Neural progenitor cell (in vitro differentiated cells): ENCODE results near the gene MSRB2. TPM values are rescaled to one million over a fixed set of nuclear protein-coding genes. Genes with fewer than 3 reads are reported as not detected.

ENCODE experiments used
- DNase-seq: peaks from one replicate; pipeline ENCODE4 v3.0.0-alpha.2; 2016; ENCODE audit warnings: low spot score
- H2AFZ ChIP-seq: fragments of 200-600 bp; sonication (generic); replicated peaks from 2 replicates; pipeline ENCODE4 v1.6.1; 2016; ENCODE audit warnings: antibody characterized with exemption
- H3F3A ChIP-seq: fragments of 200-600 bp; sonication (generic); 2 replicates; pipeline ENCODE4 v1.6.1; 2016; ENCODE audit warnings: antibody characterized with exemption, low read depth
- H3K27ac ChIP-seq: fragments of 200-600 bp; sonication (generic); 2 replicates; pipeline ENCODE4 v1.5.1; 2016; ENCODE audit warnings: mild to moderate bottlenecking
- H3K27me3 ChIP-seq: fragments of 200-600 bp; sonication (generic); 2 replicates; pipeline ENCODE4 v1.6.1; 2016; ENCODE audit warnings: mild to moderate bottlenecking, moderate library complexity
- H3K36me3 ChIP-seq: fragments of 200-600 bp; sonication (generic); 2 replicates; pipeline ENCODE4 v1.5.1; 2016
- H3K4me1 ChIP-seq: fragments of 200-600 bp; sonication (generic); 2 replicates; pipeline ENCODE4 v1.6.1; 2016; ENCODE audit warnings: mixed run types
- H3K4me2 ChIP-seq: fragments of 200-600 bp; sonication (generic); 2 replicates; pipeline ENCODE4 v1.6.1; 2016
- H3K4me3 ChIP-seq: fragments of 200-600 bp; sonication (generic); 2 replicates; pipeline ENCODE4 v1.5.1; 2016
- H3K79me2 ChIP-seq: fragments of 200-600 bp; sonication (generic); 2 replicates; pipeline ENCODE4 v1.6.1; 2016; ENCODE audit warnings: low read depth
- H3K9ac ChIP-seq: fragments of 200-600 bp; sonication (generic); 2 replicates; pipeline ENCODE4 v1.6.1; 2016
- H3K9me3 ChIP-seq: fragments of 200-600 bp; sonication (generic); 2 replicates; pipeline ENCODE4 v1.5.1; 2016; ENCODE audit warnings: low read depth
- H4K20me1 ChIP-seq: fragments of 200-600 bp; sonication (generic); 2 replicates; pipeline ENCODE4 v1.6.1; 2016; ENCODE audit warnings: low read depth
- H3K27ac Mint-ChIP-seq: 3 replicates; pipeline ENCODE4 v1.8.0; 2021; ENCODE audit warnings: mixed read lengths
- H3K27me3 Mint-ChIP-seq: 2 replicates; pipeline ENCODE4 v1.8.0; 2022; ENCODE audit warnings: low read depth, mild to moderate bottlenecking, inconsistent platforms, moderate library complexity, mixed read lengths; ENCODE audit not compliant: insufficient read depth
- H3K36me3 Mint-ChIP-seq: 3 replicates; pipeline ENCODE4 v1.8.0; 2021; ENCODE audit warnings: mixed read lengths
- H3K4me1 Mint-ChIP-seq: 3 replicates; pipeline ENCODE4 v1.8.0; 2021; ENCODE audit warnings: mixed read lengths
- H3K4me3 Mint-ChIP-seq: 3 replicates; pipeline ENCODE4 v1.8.0; 2021; ENCODE audit warnings: mild to moderate bottlenecking, moderate library complexity, mixed read lengths
- H3K9me3 Mint-ChIP-seq: 3 replicates; pipeline ENCODE4 v1.8.0; 2020; ENCODE audit warnings: mixed read lengths
- CTCF ChIP-seq: fragments of 200-600 bp; sonication (generic); IDR thresholded peaks from 2 replicates; pipeline ENCODE4 v1.5.1; 2017; ENCODE audit warnings: antibody characterized with exemption, mild to moderate bottlenecking
- EZH2 ChIP-seq: fragments of 200-600 bp; sonication (generic); IDR thresholded peaks from 2 replicates; pipeline ENCODE4 v1.6.1; 2017; ENCODE audit warnings: antibody characterized with exemption, mild to moderate bottlenecking, moderate library complexity
- EZH2phosphoT487 ChIP-seq: fragments of 200-600 bp; sonication (generic); IDR thresholded peaks from 2 replicates; pipeline ENCODE4 v1.6.1; 2017; ENCODE audit warnings: antibody characterized with exemption
- total RNA-seq: library from RNA; depleted of rRNA; stranded (reverse); fragments of >200 nt; gene quantifications from 2 replicates; pipeline ENCODE4 v1.2.3, GENCODE V29; 2015; ENCODE audit warnings: low replicate concordance

MSRB2 gene
- total RNA-seq, 1 donor from 2014 or later = 15.2 TPM

GRCh38 chr10:23114228-23114850 is 19.0 kb downstream of the MSRB2 start:
- H3K9me3 Mint-ChIP-seq = no peaks in the 10 kb centered on the region
- Histone ChIP-seq H3K27ac (no peak overlapping the region), H3F3A (peaks cover 14% of the 10 kb centered on the region), H3K27me3 (no peaks in the 10 kb centered on the region), H3K9me3 (no peaks in the 10 kb centered on the region), H3K4me3 (no peak overlapping the region), H2AFZ (no peak overlapping the region), H4K20me1 (peaks cover 9% of the 10 kb centered on the region), H3K9ac (no peak overlapping the region), H3K36me3 (no peaks in the 10 kb centered on the region), H3K4me1 (peaks cover 36% of the 10 kb centered on the region), H3K79me2 (no peaks in the 10 kb centered on the region), H3K4me2 (no peak overlapping the region)
- no peak overlapping the region for H3K27ac Mint-ChIP-seq
- H3K4me1 Mint-ChIP-seq = peaks cover 34% of the 10 kb centered on the region
- peaks cover 2% of the 10 kb centered on the region for H3K27me3 Mint-ChIP-seq
- H3K4me3 Mint-ChIP-seq = no peak overlapping the region
- TF ChIP-seq EZH2 (no peak), EZH2phosphoT487 (no peak), CTCF (no peak)
- H3K36me3 Mint-ChIP-seq = peaks cover 43% of the 10 kb centered on the region
- DNase-seq = no peak

- no peak for TF ChIP-seq CTCF
- TF ChIP-seq EZH2phosphoT487 = no peak
- TF ChIP-seq EZH2 = no peak
- H3K9me3 ChIP-seq = no peaks in the 10 kb centered on the region
- Mint-ChIP-seq H3K4me3 (no peak overlapping the region), H3K27ac (no peak overlapping the region), H3K27me3 (peaks cover 2% of the 10 kb centered on the region), H3K9me3 (no peaks in the 10 kb centered on the region), H3K4me1 (peaks cover 19% of the 10 kb centered on the region), H3K36me3 (peaks cover 55% of the 10 kb centered on the region)
- H3K27ac ChIP-seq = no peak overlapping the region
- H4K20me1 ChIP-seq = peaks cover 9% of the 10 kb centered on the region
- H2AFZ ChIP-seq = no peak overlapping the region
- H3K4me2 ChIP-seq = no peak overlapping the region
- DNase-seq = no peak
- H3K79me2 ChIP-seq = no peaks in the 10 kb centered on the region
- no peak overlapping the region for H3K9ac ChIP-seq
- H3K4me1 ChIP-seq = peaks cover 18% of the 10 kb centered on the region
- no peaks in the 10 kb centered on the region for H3K27me3 ChIP-seq
- H3K36me3 ChIP-seq = no peaks in the 10 kb centered on the region
- no peak overlapping the region for H3K4me3 ChIP-seq
- peaks cover 14% of the 10 kb centered on the region for H3F3A ChIP-seq
Measured at GRCh38 chr10:23116486-23117205, 21.3 kb downstream of the MSRB2 start.

GRCh38 chr10:23120001-23120934 is 24.9 kb downstream of the MSRB2 start:
- no peak overlapping the region for H3K4me3 ChIP-seq
- H2AFZ ChIP-seq = no peak overlapping the region
- Mint-ChIP-seq H3K9me3 (peaks cover 7% of the 10 kb centered on the region), H3K4me1 (peaks cover 3% of the 10 kb centered on the region), H3K36me3 (peaks cover 37% of the 10 kb centered on the region), H3K27ac (no peak overlapping the region), H3K27me3 (no peaks in the 10 kb centered on the region), H3K4me3 (no peak overlapping the region)
- H3K9me3 ChIP-seq = no peaks in the 10 kb centered on the region
- H3K27me3 ChIP-seq = no peaks in the 10 kb centered on the region
- no peak overlapping the region for H3K9ac ChIP-seq
- no peak overlapping the region for H3K4me2 ChIP-seq
- H3K36me3 ChIP-seq = no peaks in the 10 kb centered on the region
- no peak overlapping the region for H3K27ac ChIP-seq
- no peak for TF ChIP-seq EZH2phosphoT487
- no peak for TF ChIP-seq EZH2
- TF ChIP-seq CTCF = no peak
- H3K79me2 ChIP-seq = no peaks in the 10 kb centered on the region
- no peaks in the 10 kb centered on the region for H3F3A ChIP-seq
- H4K20me1 ChIP-seq = no peaks in the 10 kb centered on the region
- no peak for DNase-seq
- no peaks in the 10 kb centered on the region for H3K4me1 ChIP-seq
